G401 (cell line): ENCODE results near the gene CAMTA1. TPM values are rescaled to one million over a fixed set of nuclear protein-coding genes. Genes with fewer than 3 reads are reported as not detected.
"Not testable (repeated sequence)": the region's sequence is repeated elsewhere in the genome, so short reads cannot be mapped to it uniquely, and the experiment has no call there.

Experiments used
- DNase-seq: peaks from one replicate; pipeline ENCODE4 v3.0.0-alpha.2; 2015; ENCODE audit warnings: low spot score
- in situ Hi-C: cut with HindIII; loops from 2 replicates; pipeline ENCODE4 v1.10.0; 2016; ENCODE audit warnings: low sequenced_read_pairs, mixed read lengths
- total RNA-seq: library from RNA; depleted of rRNA; stranded (reverse); fragments of >200 nt; shearing (Covaris generic); gene quantifications from 2 replicates; pipeline ENCODE4 v1.2.3, GENCODE V29; 2014

Gene CAMTA1
- total RNA-seq, 1 experiment from 2014 or later: 137 TPM

DNA sequence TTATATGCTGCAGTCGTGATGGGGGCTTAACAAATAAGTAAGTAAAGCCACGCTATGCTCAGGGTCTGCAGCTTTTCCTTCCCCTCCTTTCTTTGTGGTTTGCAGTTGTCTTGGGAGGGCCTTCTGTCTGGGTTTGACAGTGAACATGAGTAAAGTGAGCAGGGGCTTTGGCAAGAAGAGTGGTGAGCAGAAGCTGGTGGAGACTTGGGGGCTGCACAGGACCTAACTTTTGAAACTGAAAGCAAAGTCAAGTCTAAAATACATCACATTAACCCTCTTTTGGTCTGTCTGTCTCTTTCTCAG, 617.2 kb downstream of the CAMTA1 start:
- in situ Hi-C loops: no loop called here
- DNase-seq: no peak

DNA sequence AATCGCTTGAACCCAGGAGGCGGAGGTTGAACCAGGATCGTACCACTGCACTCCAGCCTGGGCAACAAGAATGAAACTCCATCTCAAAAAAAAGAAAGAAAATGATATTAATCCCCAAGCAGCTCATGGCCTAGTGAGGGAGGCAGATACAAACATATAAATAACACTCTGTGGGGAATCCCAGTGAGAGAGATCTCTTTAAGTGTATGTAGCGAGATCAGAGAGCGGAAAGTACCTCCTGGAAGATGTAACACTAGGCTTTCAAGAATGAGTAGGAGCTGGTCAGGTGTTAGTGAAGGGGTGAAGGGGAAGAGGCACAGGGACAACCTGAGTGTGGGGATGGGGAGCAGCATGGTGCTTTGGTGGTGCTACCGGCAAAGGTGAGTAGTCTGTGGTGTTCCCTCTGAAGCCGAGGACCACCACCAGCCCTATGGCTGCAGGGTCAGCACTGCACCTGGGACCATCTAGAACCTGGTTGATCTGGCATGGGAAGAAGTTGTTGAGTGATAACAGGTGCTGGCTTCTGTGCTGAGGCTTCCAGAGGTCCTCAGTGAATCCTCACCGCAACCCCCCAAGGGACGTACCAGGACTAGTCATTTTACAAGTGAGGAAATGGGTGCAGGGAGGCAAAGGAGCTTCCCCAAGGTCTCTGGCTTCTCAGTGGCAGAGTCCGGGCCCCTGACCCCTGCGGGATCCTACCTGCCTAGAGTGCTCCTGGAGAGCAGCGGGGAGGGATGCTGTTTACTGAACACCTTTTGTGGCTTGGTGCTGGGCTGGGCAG, 618.2 kb downstream of the CAMTA1 start:
- no peak for DNase-seq
- in situ Hi-C loops: no loop called here

GRCh38 chr1:7404046-7404742, 618.9 kb downstream of the CAMTA1 start:
- in situ Hi-C loops: no loop called here
- no peak for DNase-seq

DNA sequence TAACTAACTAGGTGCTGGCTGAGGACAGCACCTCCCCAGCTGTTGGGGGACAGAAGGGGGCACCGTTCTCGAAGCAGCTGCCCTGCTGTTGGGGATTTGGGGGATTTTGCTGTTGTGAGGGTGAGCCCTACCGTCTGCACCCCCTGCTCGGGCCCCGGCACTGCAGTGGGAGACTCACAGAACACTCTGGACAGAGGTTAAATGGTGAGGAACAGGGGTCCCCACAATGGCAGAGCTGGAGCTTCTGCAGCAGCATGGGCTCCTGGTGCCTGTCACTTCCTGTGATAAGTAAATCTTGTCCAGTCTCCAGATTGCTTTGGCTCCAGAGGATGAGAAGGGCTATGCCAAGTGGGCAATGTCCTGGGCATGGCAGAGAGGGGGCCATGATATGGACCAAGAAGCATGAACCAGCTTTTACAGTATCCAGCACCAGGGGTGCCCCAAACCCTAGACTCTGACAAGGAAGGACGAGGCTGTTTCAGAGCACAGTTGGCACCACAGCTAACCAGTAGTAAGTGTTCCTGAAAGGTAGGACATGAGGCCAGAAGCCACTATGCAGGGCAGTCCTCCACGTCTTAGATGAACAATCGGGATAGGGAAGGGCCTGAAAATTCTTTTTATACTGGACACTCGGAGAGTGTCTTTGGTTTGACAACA, 620.7 kb downstream of the CAMTA1 start:
- in situ Hi-C loops: no loop called here
- DNase-seq: no peak

- DNase-seq: no peak
Measured at GRCh38 chr1:7406641-7407543, 621.6 kb downstream of the CAMTA1 start.

DNA sequence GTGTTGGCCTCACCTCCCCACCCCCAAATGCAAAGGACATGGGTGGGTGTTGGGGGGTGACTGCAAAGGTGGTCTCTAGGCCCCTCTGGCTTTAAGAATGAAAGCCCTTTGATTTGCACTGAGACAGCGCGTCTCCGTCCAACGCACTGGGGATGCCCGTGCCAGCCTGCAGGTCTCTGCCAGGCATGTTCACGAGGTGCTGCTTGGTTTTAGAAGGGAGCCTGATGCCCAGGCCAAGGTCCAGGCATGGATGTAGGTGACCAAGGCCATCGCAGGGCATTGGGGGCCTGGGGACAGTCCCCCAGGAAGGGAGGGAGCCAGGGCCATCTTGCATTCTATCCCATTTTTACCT, 622.3 kb downstream of the CAMTA1 start:
- in situ Hi-C loops: no loop called here

More at GRCh38 chr1:7406641-7407543, 621.6 kb downstream of the CAMTA1 start:
- in situ Hi-C loops: no loop called here

GRCh38 chr1:7407980-7408770, 622.9 kb downstream of the CAMTA1 start:
- no peak for DNase-seq
- in situ Hi-C loops: no loop called here

More for the DNA sequence above, 622.3 kb downstream of the CAMTA1 start:
- no peak for DNase-seq

GRCh38 chr1:7408771-7409150, 623.5 kb downstream of the CAMTA1 start:
- no peak for DNase-seq
- in situ Hi-C loops: no loop called here

DNA sequence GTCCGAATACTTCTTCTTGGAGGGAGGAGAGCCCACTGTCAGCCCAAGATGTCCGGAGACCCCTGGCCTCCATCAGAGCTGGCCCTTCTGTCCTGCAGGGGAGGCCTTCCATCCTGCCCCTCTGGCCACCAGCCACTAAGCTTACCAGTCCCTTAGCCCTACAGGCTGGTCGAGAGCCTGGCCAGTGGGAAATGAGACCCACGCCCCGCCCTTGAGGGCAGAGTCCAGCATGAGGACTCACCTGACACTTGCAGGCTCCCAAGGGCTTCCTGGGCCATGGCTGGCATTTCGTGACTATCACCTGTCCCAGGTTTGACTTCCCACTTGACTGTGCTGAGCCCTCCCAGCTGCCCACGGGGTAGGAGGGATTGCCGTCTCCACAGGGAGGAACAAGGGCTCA, 624.0 kb downstream of the CAMTA1 start:
- in situ Hi-C loops: no loop called here
- DNase-seq: no peak

GRCh38 chr1:7410156-7410555, 624.9 kb downstream of the CAMTA1 start:
- in situ Hi-C loops: no loop called here
- DNase-seq: no peak

GRCh38 chr1:7417618-7418017, 632.4 kb downstream of the CAMTA1 start:
- in situ Hi-C loops, DNase-seq: not testable (repeated sequence)

GRCh38 chr1:7418442-7419080, 633.3 kb downstream of the CAMTA1 start:
- no peak for DNase-seq
- in situ Hi-C loops: no loop called here

DNA sequence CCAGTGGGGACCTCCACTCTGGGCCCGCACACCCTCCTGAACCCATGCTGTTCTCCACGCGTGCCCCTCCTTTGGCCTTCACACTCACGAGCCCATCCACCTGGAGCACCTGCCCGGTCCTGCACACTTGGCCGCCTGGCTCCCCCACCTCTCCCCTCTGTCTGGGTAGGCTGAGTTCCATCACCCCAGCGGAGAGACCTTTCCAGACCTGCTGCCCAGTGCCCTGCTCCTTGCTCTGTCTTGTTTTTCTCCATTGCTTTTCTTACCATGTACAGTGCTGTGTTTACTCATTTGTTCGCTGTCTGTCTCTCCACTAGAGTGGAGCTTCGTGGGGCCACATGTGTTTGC, 634.8 kb downstream of the CAMTA1 start:
- in situ Hi-C loops: no loop called here
- no peak for DNase-seq

DNA sequence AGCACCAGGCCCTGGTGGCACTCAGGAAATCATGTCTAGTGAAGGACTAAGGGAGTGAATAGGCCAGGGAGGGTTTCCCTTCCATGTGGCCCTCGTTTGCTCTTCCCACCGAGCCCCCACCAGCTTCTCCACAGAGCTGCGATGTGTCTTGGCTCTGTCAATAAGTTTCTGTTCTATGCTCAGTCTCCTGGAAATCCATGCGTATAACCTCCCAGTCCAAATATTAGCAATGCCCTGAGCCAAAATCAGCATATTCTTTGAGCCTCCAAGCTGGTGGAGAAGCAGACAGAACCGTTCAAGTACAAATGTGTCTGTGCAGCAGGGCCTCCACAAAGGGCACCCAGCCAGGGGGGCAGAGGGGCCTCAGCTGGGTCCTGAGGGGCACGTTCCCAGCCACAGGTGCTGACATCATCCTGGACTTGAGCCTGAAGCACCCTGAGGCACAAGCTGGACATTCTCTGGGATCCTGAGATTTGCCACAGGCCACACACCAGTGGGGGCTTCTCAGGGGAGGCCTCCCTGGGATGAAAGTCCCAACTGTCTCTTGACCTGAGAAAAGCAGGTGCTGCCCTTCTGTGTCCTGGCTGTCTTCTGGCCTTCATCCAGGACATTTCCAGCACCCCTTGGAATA, 635.3 kb downstream of the CAMTA1 start:
- DNase-seq: no peak
- in situ Hi-C loops: no loop called here

- in situ Hi-C loops: no loop called here
- DNase-seq: no peak
Measured at GRCh38 chr1:7421471-7422075, 636.3 kb downstream of the CAMTA1 start.

DNA sequence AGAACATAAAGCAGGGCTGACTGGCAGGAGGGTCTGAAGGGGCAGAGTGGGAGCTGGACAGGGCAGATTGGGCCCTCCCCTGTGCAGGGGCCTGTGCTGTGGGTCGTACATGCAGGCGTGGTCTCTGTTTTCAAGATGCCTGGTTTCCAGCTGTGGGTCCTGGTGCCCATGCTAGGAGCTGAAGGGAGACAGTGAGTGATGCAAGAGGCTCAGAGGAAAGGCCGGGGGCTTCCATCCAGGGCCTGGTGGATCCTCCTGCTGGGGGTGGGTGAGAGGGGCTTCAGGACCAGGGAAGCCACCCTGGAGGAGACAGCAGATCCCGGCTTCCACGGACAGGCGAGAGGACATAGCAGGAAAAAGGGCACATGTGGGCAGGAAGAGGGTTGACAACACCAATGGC, 636.8 kb downstream of the CAMTA1 start:
- in situ Hi-C loops: no loop called here
- DNase-seq: no peak

- in situ Hi-C loops: no loop called here
- no peak for DNase-seq
Measured at GRCh38 chr1:7422561-7422960, 637.3 kb downstream of the CAMTA1 start.

GRCh38 chr1:7422966-7423365, 637.7 kb downstream of the CAMTA1 start:
- no peak for DNase-seq
- in situ Hi-C loops: no loop called here
